Small intestine (tissue), 7 donors: ENCODE results near the gene DUSP9. TPM values are rescaled to one million over a fixed set of nuclear protein-coding genes. Genes with fewer than 3 reads are reported as not detected.
"Not testable (repeated sequence)": the region's sequence is repeated elsewhere in the genome, so short reads cannot be mapped to it uniquely, and the experiment has no call there.

ENCODE experiments used
- DNase-seq, 2 donors: peaks; one replicate each; pipeline versions ENCODE4 v3.0.0 to v3.0.0-alpha.2; 2013
- FAIRE-seq: peaks from 2 replicates; lab custom pipeline; 2012; peaks lifted over from hg19 to GRCh38; lab: Jason Lieb, UNC
- H3K27ac ChIP-seq, 3 donors: one replicate each; pipeline ENCODE4 v1.5.1; 2013; ENCODE audit warnings: low read length in 2 of 3, mild to moderate bottlenecking in 2 of 3, control low read depth in 1 of 3, inconsistent platforms in 1 of 3, low read depth in 1 of 3, moderate library complexity in 1 of 3
- H3K27me3 ChIP-seq, 3 donors: one replicate each; pipeline ENCODE4 v1.6.1; 2013; ENCODE audit warnings: low read length in 3 of 3, inconsistent platforms in 1 of 3; ENCODE audit not compliant: control insufficient read depth in 3 of 3, insufficient read depth in 3 of 3
- H3K36me3 ChIP-seq, 3 donors: one replicate each; pipeline ENCODE4 v1.6.1; 2013; ENCODE audit warnings: low read length in 3 of 3, inconsistent platforms in 1 of 3, low read depth in 1 of 3, mild to moderate bottlenecking in 1 of 3, moderate library complexity in 1 of 3; ENCODE audit not compliant: control insufficient read depth in 3 of 3, insufficient read depth in 2 of 3
- H3K4me1 ChIP-seq, 3 donors: one replicate each; pipeline ENCODE4 v1.6.1; 2013; ENCODE audit warnings: low read length in 2 of 3, inconsistent platforms in 1 of 3, low read depth in 1 of 3, mild to moderate bottlenecking in 1 of 3, moderate library complexity in 1 of 3; ENCODE audit not compliant: control insufficient read depth in 3 of 3, insufficient read depth in 2 of 3
- H3K4me3 ChIP-seq, 3 donors: one replicate each; pipeline ENCODE4 v1.5.1; 2013; ENCODE audit warnings: low read length in 3 of 3, control low read depth in 1 of 3, inconsistent platforms in 1 of 3, low read depth in 1 of 3, mild to moderate bottlenecking in 1 of 3, moderate library complexity in 1 of 3
- H3K9me3 ChIP-seq, 2 donors: one replicate each; pipeline ENCODE4 v1.6.1; 2013; ENCODE audit warnings: low read depth in 1 of 2, low read length in 1 of 2; ENCODE audit not compliant: control insufficient read depth in 2 of 2, insufficient read depth in 1 of 2
- WGBS, 3 donors: extraction: QIAGEN DNeasy Blood & Tissue Kit; methylation state at CpG; one replicate each; pipeline ENCODE4 v1.1.7; 2013; 5-methylcytosine and 5-hydroxymethylcytosine counted together
- polyA plus RNA-seq, 4 donors: library from polyadenylated mRNA; stranded (reverse) in 3 of 4; unstranded in 1 of 4; fragments of 200-250 nt in 3 of 4; fragments of 120-200 nt in 1 of 4; gene quantifications; one replicate each; pipeline versions ENCODE4 v1.2.1 to v1.2.3, GENCODE V29; 2013
- donor health status: healthy with polysubstance abuse.
- donor health status: control.
- donor health status: control.
- donor health status: Bipolar disorder and iron deficiency.
- donor health status: healthy.

DUSP9 gene
- polyA plus RNA-seq, 4 donors = 0.06 to 5.5 TPM; not detected in 2

GRCh38 chrX:153674219-153674851, 27.3 kb downstream of the DUSP9 start:
- peaks cover 0 to 12% (median 0%) of the 10 kb centered on the region in 3 donors for H3K36me3 ChIP-seq
- peaks cover 0 to 15% (median 0%) of the 10 kb centered on the region in 3 donors for H3K4me1 ChIP-seq
- H3K27me3 ChIP-seq = peaks cover 3 to 5% (median 4%) of the 10 kb centered on the region in 3 donors
- FAIRE-seq (no peak), DNase-seq (no peak)
- no peaks in the 10 kb centered on the region for H3K9me3 ChIP-seq
- peak overlapping the region in 1 of 3 donors; percentile 73 for H3K27ac ChIP-seq
- WGBS, 3 donors = 72 to 84% (median 77%) methylated on average over 23 to 27 of the region's 27 CpGs
- H3K4me3 ChIP-seq = peak overlapping the region in 1 of 3 donors; percentile 36

GRCh38 chrX:153681175-153681574, 34.2 kb downstream of the DUSP9 start:
- Histone ChIP-seq H3K36me3 (no peaks in the 10 kb centered on the region), H3K9me3 (peaks cover 0 to 3% of the 10 kb centered on the region in 2 donors), H3K4me3 (no peak overlapping the region), H3K4me1 (peaks cover 0 to 27% (median 0%) of the 10 kb centered on the region in 3 donors), H3K27ac (peak overlapping the region in 1 of 3 donors; percentile 68), H3K27me3 (no peaks in the 10 kb centered on the region)
- FAIRE-seq (no peak), DNase-seq (no peak)
- WGBS, 3 donors = 67 to 78% (median 69%) methylated on average over 12 of the region's 12 CpGs

- H3K4me1 ChIP-seq = peaks cover 0 to 29% (median 0%) of the 10 kb centered on the region in 3 donors
- H3K4me3 ChIP-seq, DNase-seq, H3K27me3 ChIP-seq, FAIRE-seq, H3K9me3 ChIP-seq, H3K27ac ChIP-seq, H3K36me3 ChIP-seq: not testable (repeated sequence)
- WGBS, 3 donors = 96 to 98% (median 97%) methylated on average over 8 of the region's 8 CpGs
Measured at GRCh38 chrX:153683486-153683885, 36.5 kb downstream of the DUSP9 start.

GRCh38 chrX:153684467-153685155, 37.6 kb downstream of the DUSP9 start:
- WGBS, 3 donors = 31 to 48% (median 46%) methylated on average over 10 to 21 of the region's 21 CpGs
- DNase-seq = no peak

GRCh38 chrX:153685156-153685536, 38.1 kb downstream of the DUSP9 start:
- FAIRE-seq (no peak), DNase-seq (no peak)
- peaks cover 0 to 9% (median 0%) of the 10 kb centered on the region in 3 donors for H3K36me3 ChIP-seq
- no peak overlapping the region for H3K4me3 ChIP-seq
- H3K27ac ChIP-seq = peak overlapping the region in 1 of 3 donors; percentile 51
- peaks cover 0 to 3% of the 10 kb centered on the region in 2 donors for H3K9me3 ChIP-seq
- no peaks in the 10 kb centered on the region for H3K27me3 ChIP-seq
- 64 to 79% (median 68%) methylated on average over 15 to 21 of the region's 21 CpGs for WGBS, 3 donors
- peaks cover 0 to 29% (median 0%) of the 10 kb centered on the region in 3 donors for H3K4me1 ChIP-seq

More at GRCh38 chrX:153684467-153685155, 37.6 kb downstream of the DUSP9 start:
- no peak overlapping the region for H3K4me3 ChIP-seq
- FAIRE-seq = no peak
- no peaks in the 10 kb centered on the region for H3K27me3 ChIP-seq
- H3K4me1 ChIP-seq = peaks cover 0 to 29% (median 0%) of the 10 kb centered on the region in 3 donors
- peak overlapping the region in 1 of 3 donors; percentile 51 for H3K27ac ChIP-seq
- H3K9me3 ChIP-seq = peaks cover 0 to 3% of the 10 kb centered on the region in 2 donors
- H3K36me3 ChIP-seq = peaks cover 0 to 3% (median 0%) of the 10 kb centered on the region in 3 donors

GRCh38 chrX:153685751-153686696, 39.0 kb downstream of the DUSP9 start:
- DNase-seq (no peak), FAIRE-seq (no peak)
- Histone ChIP-seq H3K27ac (peak overlapping the region in 1 of 3 donors; percentile 51), H3K4me1 (peaks cover 0 to 28% (median 0%) of the 10 kb centered on the region in 3 donors), H3K36me3 (peaks cover 0 to 17% (median 0%) of the 10 kb centered on the region in 3 donors), H3K4me3 (no peak overlapping the region), H3K27me3 (no peaks in the 10 kb centered on the region), H3K9me3 (peaks cover 0 to 3% of the 10 kb centered on the region in 2 donors)
- 75 to 84% (median 77%) methylated on average over 19 to 24 of the region's 24 CpGs for WGBS, 3 donors

- H3K27ac ChIP-seq = peak overlapping the region in 1 of 3 donors; percentile 83
- 54 to 70% (median 61%) methylated on average over 6 to 9 of the region's 9 CpGs for WGBS, 3 donors
Measured at GRCh38 chrX:153686711-153687110, 39.7 kb downstream of the DUSP9 start.

More at GRCh38 chrX:153686711-153687110, 39.7 kb downstream of the DUSP9 start:
- FAIRE-seq = no peak
- peaks cover 0 to 3% of the 10 kb centered on the region in 2 donors for H3K9me3 ChIP-seq
- peaks cover 0 to 24% (median 0%) of the 10 kb centered on the region in 3 donors for H3K4me1 ChIP-seq
- no peaks in the 10 kb centered on the region for H3K27me3 ChIP-seq
- no peak for DNase-seq
- peaks cover 0 to 24% (median 0%) of the 10 kb centered on the region in 3 donors for H3K36me3 ChIP-seq
- H3K4me3 ChIP-seq = no peak overlapping the region
